Ishikawa (cell line): Measurements from ENCODE around the gene AP5S1.

Experiments
- CEBPB ChIP-seq: IDR thresholded peaks from 2 replicates; pipeline ENCODE4 v1.6.1; 2012
- CREB1 ChIP-seq: IDR thresholded peaks from 2 replicates; pipeline ENCODE4 v1.6.1; 2012; ENCODE audit warnings: low read depth
- EGR1 ChIP-seq: IDR thresholded peaks from 2 replicates; pipeline ENCODE4 v1.6.1; 2012
- EP300 ChIP-seq: IDR thresholded peaks from 2 replicates; pipeline ENCODE4 v1.6.1; 2012; ENCODE audit warnings: borderline replicate concordance
- FOXM1 ChIP-seq: IDR thresholded peaks from 2 replicates; pipeline ENCODE4 v1.6.1; 2012; ENCODE audit warnings: low read depth, borderline replicate concordance
- MAX ChIP-seq: IDR thresholded peaks from 2 replicates; pipeline ENCODE4 v1.6.1; 2012
- NFIC ChIP-seq: IDR thresholded peaks from 2 replicates; pipeline ENCODE4 v1.6.1; 2012
- RAD21 ChIP-seq: IDR thresholded peaks from 2 replicates; pipeline ENCODE4 v1.6.1; 2012; ENCODE audit warnings: low read depth
- REST ChIP-seq: IDR thresholded peaks from 2 replicates; pipeline ENCODE4 v1.6.1; 2012; ENCODE audit warnings: low read depth, mild to moderate bottlenecking
- TAF1 ChIP-seq: IDR thresholded peaks from 2 replicates; pipeline ENCODE4 v1.6.1; 2012; ENCODE audit warnings: low read depth, mild to moderate bottlenecking
- TCF12 ChIP-seq: IDR thresholded peaks from 2 replicates; pipeline ENCODE4 v1.6.1; 2012; ENCODE audit warnings: low read depth
- TEAD4 ChIP-seq: IDR thresholded peaks from 2 replicates; pipeline ENCODE4 v1.6.1; 2012
- USF1 ChIP-seq: IDR thresholded peaks from 2 replicates; pipeline ENCODE4 v1.6.1; 2012
- YY1 ChIP-seq: IDR thresholded peaks from 2 replicates; pipeline ENCODE4 v1.6.1; 2012; ENCODE audit warnings: low read depth
- ZBTB7A ChIP-seq: IDR thresholded peaks from 2 replicates; pipeline ENCODE4 v1.6.1; 2012; ENCODE audit warnings: low read depth

AP5S1 gene

GRCh38 chr20:3843490-3843889 is 23.1 kb downstream of the AP5S1 start:
- TF ChIP-seq RAD21 (no peak), ZBTB7A (no peak), TAF1 (no peak), CEBPB (no peak), EGR1 (no peak), REST (no peak), EP300 (no peak), TEAD4 (no peak), TCF12 (no peak), MAX (no peak), USF1 (no peak), FOXM1 (no peak), NFIC (no peak), CREB1 (no peak), YY1 (no peak)

- no peak; the same call in 1 of the 2 replicates for TF ChIP-seq TCF12
- TF ChIP-seq YY1: no peak
- no peak for TF ChIP-seq RAD21
- TF ChIP-seq MAX: no peak
- TF ChIP-seq ZBTB7A: no peak
- no peak for TF ChIP-seq USF1
- TF ChIP-seq CREB1: no peak
- no peak for TF ChIP-seq REST
- no peak for TF ChIP-seq TEAD4
- no peak for TF ChIP-seq EP300
- TF ChIP-seq FOXM1: no peak
- TF ChIP-seq EGR1: no peak
- TF ChIP-seq NFIC: no peak
- TF ChIP-seq CEBPB: no peak
- no peak for TF ChIP-seq TAF1
These were observed 26.0 kb downstream of the AP5S1 start for GRCh38 chr20:3846378-3846739.

- no peak for TF ChIP-seq RAD21
- no peak for TF ChIP-seq TEAD4
- TF ChIP-seq ZBTB7A: peak; percentile 99
- TF ChIP-seq CREB1: no peak
- TF ChIP-seq YY1: peak; percentile 25; the same call in 1 of the 2 replicates
- TF ChIP-seq USF1: peak; percentile 49; the same call in 1 of the 2 replicates
- TF ChIP-seq TCF12: no peak
- 0 out of 2 replicates have a peak, but pooled peaks have one; percentile 20 for TF ChIP-seq REST
- peak; percentile 35 for TF ChIP-seq MAX
- peak; percentile 78 for TF ChIP-seq TAF1
- TF ChIP-seq NFIC: no peak
- TF ChIP-seq CEBPB: peak; percentile 19; the same call in 1 of the 2 replicates
These were observed 26.5 kb downstream of the AP5S1 start, which contains the start of gene MAVS for GRCh38 chr20:3846740-3847428. Gene MAVS, plus strand, starts transcription at chr20:3846834. Its CDS starts 7,791 bp downstream, at chr20:3854625.
